HG03196 (cell line): ENCODE measurements around the gene PALD1.
"Not testable (repeated sequence)": the region's sequence is repeated elsewhere in the genome, so short reads cannot be mapped to it uniquely, and the experiment has no call there.

Experiments used
- ATAC-seq: cut with Tn5 transposase; IDR thresholded peaks from one replicate; pipeline ENCODE4 v1.9.1; 2021; ENCODE audit not compliant: unreplicated experiment

PALD1 gene

DNA sequence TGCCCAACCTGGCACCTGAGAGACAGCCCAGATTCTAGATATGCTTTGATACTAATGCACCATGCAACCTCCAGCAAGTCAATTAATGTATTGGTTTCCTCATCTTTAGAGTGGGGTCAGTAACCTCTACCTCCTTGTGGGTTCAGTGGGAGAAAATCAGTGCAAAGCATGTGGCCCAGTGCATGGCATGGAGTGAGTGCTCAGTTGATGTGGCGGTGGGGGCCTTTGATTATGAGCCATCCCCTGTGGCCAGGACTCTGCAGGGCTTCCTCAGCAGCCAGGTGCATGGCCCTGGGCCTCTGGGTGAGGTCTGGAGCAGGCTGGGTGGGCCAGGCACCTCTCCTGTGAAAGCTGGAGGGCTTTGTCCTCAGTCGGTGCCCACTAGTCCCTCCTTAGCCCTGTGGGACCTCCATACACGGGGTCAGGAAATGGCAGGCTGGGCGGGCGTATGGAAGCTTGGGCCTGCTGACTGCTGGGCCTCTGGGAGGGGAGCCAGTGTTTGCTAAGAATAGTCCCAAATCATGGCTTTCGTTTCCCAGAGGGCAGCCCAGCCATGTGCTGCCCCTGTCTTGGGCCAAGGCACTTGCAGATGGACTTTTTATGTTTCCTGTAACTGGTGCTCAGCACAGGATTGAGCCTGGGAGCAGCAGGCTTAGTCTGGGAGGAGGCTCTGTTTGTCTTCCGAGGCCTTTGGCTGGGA lies 3.4 kb downstream of the PALD1 start:
- ATAC-seq, result no peak

DNA sequence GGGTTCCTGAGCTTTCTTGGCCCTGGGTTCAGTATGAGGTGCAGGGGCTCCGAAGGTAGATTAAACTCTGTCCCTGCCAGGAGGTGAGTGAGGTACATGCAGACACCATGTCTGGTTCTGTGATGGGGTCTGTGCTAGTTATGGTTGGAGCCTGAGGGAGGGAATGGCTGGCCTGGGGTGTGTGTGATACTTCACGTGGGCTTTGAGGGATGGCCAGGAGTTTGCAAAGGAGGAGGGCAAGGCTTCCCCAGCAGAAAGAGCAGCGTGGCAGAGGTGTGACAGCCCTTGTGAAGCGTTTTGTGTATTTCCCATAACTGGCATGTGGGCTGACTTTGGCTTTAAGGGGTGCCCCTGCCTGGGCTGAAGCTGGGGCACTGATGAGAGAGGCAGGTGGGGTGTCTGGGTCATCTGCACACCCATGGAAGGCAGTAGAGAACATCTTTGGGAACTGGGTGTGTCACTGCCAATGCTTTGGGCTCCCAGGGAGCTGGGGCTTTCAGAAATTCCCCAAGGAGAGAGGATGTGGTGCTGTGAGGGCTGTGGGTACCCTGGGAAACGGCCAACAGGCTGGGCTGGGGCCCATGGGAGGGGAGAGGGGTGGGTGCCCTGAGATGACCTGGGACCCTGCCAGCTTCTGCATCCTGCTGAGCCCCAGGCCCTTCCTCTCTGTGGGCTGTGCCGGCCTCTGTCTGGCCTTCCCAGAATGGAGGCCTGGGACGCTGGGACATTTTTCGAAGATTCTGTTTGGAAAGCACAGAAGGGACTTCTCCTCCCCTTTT lies 4.6 kb downstream of the PALD1 start:
- no peak for ATAC-seq

DNA sequence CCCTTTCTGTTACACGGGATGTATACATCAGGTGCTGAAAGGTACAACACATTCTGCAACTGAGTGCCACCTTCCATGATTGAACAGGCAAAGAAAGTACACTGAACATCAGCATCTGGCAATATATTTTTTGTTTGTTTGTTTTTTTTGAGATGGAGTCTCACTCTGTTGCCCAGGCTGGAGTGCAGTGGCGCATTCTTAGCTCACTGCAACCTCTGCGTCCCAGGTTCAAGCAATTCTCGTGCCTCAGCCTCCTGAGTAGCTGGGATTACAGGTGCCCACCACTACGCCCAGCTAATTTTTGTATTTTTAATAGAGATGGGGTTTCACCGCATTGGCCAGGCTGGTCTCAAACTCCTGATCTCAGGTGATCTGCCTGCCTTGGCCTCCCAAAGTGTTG lies 5.3 kb downstream of the PALD1 start:
- ATAC-seq, result not testable (repeated sequence)

DNA sequence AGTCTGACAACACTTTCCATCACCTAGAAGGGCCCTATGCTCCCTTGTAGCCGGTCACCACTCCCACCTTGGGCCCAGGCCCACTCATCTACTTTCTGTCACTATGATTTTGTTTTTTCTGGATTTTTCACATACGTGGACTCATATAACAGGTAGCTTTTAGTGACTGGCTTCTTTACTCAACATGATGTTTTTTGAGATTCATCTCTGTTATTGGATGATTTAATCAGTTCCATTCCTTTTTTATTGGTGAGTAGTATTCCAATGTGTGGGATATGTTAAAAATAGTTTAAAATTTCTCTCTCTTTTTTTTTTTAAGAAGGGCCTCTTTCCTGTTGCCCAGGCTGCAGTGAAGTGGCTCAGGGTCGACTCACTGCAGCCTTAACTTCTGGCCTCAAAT lies 9.3 kb downstream of the PALD1 start:
- ATAC-seq, result no peak

DNA sequence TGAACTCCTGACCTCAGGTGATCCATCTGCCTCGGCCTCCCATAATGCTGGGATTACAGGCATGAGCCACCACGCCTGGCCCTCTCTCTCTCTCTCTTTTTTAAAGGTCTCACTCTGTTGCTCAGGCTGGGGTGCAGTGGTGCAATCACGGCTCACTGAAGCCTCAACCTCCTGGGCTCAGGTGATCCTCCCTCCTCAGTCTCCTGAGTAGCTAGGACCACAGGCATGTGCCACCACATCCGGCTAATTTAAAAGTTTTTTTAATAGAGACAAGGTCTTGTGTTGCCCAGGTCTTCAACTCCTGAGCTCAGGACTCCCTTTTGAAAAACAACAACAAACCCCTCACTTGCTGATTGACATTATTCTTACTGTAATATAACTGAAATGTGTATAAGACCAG lies 11.6 kb downstream of the PALD1 start:
- no peak for ATAC-seq

DNA sequence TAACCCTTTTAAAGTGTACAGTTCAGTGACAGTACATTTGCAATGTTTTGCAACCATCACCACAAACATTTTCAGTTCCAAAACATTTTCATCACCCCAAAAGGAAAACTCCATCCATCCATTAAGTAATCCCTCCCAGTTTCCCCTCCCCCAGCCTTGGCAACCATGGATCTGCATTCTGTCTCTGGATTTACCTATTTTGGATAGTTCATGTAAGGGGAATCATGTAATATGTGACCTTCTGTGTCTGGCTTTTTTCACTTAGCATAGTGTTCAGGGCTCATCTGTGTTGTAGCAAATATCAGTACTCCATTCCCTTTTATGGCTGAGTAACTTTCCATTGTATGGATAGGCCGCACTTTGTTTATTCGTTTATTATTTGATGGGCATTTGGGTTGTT lies 13.0 kb downstream of the PALD1 start:
- no peak for ATAC-seq

DNA sequence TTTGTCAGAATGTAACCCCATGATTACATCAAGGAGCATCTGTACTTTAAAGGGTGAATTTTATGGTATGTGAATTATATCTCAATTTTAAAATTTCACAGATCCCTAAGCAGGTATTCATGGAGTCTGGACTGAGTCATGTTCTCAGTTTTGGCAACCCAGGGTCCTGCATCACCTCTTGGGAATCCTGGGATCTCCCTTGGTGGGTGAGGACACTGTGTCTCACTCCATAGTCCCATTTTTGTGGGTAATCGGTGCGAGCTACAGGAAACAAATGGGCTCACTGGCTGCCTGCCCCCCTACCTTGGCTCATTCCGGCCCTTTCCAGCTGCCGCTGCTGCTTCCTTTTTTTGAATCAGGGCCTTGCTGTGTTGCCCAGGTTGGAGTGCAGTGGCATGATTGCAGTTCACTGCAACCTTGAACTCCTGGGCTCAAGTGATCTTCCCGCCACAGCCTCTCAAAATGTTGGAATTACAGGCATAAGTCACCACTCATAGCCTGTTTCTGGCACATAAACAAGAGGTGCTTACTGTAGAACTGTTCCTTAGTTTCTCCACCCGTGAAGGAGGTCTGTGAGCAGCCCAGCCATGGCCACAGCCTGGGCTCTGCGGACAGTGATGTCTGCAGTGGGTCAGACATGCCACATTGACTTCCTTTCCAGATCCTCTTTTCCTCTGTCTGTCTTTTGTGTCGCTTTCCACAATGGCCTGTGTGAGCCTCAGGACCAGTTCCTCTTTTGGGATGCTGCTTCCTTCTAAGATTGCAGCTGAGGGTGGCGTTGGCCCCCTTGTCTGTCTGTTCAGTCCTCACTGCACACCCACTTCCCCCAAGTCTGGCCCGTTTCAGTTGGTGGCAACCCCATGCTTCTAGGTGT lies 14.5 kb downstream of the PALD1 start:
- ATAC-seq, result peak; percentile 19

DNA sequence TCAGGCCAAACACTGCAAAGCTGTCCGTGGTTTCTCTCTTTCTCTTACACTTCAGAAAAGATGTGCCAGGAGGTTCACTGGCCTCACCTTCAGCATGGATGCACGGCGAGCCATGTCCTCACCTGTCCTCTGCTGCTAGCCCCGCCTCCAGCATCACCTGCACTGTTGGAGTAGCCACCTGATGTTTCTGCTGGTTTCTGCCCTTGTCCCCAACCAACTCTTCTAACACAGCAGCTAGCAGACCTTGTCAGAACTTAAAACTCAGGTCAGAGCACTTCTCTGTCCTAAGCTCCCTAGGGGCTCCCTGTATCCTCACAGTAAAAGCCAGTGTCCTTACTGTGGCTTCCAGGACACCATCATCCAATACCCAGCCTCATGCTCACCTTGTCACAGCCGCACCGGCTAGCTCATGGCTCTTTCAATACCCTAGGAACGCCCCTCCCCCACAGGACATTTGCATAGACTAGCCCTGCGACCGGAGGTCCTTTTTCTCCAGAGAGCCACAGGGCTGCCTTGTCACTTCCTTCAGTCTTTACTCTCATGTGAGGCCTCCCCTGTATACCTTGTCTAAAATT lies 15.2 kb downstream of the PALD1 start:
- peak; percentile 60 for ATAC-seq

DNA sequence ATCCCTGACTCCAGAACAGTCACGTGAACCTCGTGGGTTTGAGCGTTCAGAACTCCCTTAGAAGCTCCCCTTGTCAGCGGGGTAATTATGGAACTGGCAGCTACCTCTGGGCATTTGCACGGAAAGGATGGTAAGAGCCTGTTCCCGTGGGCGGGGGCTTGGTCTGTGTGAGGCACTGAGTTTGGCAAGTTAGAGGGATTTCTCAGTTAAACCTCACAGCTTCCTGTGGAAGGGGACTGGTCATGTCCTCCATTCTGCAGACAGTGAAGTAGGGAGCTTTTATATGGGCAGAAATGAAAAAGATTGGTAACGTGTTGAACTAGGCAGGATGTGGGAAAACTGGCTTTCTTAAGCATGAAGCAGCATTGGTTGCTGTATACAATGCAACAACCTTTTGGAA lies 16.0 kb downstream of the PALD1 start:
- ATAC-seq, result no peak

DNA sequence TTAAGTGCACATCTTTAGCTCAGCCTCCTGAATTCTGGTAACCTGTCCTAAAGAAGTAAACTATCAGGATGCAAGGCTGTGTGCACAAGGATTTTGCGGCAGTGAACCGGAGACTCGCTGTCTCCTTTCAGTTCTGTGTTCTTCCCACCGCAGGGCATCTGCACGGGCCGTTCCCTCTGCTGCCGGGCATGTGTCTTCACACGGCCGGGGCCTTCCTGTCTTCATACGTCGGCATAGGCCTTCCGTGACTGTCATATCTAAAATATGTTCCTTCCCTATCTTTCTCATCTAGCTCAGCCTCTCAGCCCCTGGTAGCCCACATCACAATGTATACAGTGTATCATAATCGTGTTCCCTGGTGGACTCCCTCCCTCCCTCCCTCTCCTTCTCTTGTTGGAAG lies 16.4 kb downstream of the PALD1 start:
- no peak for ATAC-seq

DNA sequence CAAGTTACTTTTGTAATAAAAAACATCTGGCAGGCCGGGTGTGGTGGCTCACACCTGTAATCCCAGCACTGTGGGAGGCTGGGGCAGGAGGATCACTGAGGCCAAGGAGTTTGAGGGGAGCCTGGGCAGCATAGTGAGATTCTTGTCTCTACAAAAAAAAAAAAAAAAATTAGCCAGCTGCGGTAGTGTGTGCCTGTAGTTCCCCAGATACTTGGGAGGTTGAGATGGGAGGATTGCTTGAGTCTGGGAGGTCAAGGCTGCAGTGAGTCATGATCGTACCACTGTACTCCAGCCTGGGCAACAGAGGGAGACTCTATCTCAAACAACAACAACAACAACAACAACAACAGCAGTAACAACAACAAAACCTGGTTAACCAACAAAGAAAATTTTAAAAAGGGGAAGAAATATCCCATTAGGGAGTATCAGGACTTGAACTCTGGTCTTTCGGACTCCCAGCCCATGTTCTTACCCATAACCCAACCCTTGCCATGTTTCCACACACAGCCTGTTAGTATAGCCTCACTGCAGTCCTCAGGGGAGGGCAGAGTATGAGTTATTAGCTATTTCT lies 17.2 kb downstream of the PALD1 start:
- ATAC-seq, result no peak

DNA sequence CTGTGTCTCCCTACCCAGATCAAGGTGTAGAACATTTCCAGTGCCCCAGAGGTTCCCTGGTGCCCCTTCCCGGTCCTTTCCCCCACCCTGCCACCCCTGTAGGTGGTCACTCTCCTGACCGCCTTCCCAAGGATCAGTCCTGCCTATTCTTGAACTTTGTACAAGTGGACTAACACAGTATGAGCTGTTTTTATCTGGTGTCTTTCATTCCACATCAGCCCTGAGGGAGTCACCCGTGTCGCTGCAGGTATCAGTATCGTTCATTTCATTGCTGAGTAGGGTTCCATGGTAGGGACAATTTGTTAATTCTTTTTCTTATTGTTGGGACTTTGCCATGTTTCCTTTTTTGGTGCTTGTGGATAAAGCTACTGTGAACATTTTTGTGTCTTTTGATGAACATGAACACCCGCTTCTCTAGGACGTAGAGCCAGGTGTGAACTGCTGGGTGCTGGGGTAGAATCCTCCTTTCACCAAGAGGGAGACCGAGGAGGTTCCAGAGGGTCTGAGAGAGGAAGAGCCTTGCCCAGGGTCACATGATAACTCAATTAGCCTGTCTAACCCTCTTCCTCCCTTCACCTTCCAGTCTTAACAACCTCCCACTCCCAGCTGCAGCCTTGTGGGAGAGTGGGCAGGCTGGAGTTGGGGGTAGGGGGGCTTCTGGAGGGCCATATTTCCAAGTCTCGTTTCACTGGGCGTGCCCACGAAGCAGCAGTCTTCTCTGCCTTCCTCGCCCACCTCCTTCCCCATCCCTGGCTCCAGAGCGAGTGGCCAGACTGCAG lies 18.0 kb downstream of the PALD1 start:
- ATAC-seq, result no peak

DNA sequence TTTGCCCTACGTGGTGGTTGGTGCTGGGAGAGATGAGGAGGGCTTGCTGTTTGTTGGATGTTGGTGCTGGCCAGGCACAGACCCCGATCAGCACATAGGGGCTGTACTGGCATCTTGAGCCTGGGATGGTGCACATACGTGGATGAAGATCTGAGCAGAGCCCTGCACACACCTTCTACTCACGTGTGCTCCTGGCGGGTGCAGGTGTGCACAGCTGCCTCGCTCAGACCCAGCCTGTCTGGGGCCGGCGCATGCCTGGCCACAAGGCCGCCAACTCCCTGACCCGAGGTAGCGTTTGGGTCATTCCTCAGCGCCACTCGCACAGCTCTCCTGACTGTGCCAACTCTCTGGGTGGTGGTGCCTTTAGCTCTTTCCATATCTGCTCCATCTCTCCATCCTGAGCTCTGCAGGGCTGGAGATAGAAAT lies 18.6 kb downstream of the PALD1 start:
- ATAC-seq, result no peak

DNA sequence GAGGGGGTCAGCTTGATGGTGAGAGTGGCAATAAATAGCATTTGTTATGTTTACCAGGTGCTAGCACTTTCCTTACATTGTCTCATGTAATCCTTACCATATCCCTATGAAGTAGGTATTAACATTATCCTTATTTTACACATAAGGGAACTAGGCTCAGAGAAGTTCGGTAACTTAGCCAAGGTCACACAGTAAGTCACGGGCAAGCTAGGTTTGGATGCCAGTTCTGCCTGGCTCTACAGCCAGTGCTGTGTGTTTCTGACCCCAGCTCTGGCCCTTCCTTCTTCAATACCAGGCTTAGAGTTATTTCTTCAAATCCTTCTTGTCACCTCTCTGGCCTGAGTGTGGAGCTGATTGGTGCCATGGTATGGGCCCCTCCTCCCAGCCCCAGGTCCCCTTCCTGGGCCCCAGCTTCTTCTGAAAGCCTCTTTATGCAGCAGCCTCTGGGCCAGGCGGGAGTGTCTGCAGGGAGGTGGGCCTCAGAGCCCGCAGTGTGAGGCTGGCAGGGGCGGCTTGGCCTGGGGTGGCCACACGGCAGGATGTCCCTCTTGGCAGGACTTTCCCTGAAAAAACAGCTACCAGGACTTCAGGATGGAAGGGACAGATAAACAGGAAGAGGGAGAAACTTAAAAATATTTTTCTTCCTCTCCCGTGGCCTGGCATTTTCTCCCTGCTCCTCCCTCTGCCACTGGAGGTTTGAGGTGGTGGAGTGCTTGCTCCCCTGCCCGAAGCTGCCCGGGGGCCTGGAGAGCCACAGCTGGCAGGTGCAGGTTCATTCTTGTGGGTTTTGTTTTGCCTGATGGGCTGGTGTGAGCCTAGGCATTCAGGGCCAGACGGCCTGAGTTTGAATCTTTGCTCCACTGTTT lies 20.6 kb downstream of the PALD1 start:
- no peak for ATAC-seq

DNA sequence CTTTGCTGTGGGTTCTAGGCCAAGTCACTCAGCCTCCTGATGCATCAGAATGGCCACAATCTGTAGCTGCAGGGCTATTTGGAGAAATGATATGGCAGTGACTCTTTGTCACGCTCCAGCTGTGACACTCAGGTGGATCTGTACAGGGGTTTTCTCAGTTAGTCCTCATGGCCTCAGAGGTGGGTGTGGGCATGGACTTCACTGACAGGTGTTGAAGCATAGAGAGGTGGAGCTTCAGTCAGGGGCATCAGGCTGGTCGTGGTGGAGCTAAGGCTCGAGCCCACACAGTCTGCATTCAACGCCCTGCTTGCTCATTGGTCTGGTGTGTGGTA lies 21.2 kb downstream of the PALD1 start:
- ATAC-seq, result no peak

DNA sequence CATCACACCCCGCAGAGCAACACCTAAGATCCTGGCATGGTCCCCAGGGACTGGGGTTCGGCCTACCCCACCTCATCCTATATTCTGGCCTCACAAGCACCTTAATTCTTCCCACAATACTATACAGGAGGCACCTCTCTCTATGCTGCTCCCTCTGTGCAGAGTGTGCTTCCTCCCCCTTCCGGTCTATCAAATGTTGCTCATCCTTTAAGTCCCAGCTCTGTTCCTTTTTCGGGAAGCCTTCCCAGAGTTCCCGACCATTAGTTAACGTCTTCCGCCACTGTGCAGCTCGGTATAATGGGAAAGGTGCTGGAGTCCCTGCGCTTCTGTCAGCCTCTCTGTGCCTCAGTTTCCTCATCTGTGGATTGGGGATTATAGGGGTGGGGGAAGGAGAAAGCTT lies 21.8 kb downstream of the PALD1 start:
- ATAC-seq, result no peak

DNA sequence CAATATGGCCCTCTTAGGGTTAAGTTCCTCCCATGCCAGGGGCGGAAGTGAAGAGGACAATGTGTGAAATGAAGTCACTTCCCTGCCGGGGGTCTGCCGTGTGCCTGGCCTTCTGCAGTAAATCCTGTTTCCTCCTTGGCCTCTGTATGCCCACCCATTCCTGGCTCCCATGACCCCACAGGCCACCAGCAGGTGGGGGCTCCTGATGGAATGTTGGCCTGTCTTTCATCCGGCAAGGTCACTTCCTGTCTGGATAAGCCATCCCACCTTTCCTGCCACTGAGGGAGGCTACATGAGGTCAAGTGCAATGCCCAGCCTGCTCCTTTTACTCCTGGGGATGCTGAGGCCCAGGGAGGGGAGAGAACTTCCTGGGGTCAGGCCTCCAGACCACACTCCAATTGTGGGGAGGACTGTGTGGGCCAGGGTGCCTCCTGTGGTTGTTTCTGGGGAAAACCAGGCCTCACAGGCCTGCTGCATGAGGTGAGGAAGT lies 22.3 kb downstream of the PALD1 start:
- ATAC-seq, result no peak

DNA sequence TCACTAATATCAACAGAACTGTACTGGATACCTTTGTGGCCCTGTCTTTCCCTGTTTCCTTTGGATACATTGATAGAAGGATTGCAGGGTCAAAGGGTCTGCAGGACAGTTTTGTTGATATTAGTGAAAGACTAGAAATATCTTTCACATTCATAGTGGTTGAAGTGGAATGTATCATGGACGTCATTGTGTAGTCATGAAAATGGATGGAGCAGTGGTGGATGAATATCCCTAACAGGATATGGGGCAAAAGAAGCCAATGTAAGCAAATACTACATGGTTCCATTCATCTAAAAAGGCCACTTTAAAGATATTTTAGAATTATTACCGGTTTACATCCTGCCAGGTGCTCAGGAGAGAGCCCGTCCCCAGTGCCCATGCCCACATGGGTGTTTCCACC lies 23.8 kb downstream of the PALD1 start:
- ATAC-seq, result no peak

DNA sequence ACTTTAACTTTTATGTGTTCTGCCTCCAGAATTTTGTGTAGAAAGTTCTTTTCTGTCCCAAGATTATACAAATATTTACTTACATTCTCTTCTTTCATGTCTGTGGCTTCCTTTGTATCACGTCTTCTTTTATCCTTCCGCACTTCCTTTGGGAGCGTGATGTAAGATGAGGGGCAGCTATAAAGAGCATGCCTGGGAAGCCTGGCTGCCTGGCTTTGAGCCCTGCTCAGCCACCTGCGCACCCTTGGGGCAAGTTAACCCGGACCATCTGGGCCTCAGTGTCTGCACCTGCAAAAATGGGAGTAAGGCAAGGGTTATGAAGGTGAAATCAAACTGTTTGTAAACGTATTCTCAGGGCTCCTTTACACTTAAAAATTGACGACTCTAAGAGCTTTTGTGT lies 25.2 kb downstream of the PALD1 start:
- no peak for ATAC-seq
